Natural killer cell (primary cell): ENCODE results near the gene GASK1A. TPM values are rescaled to one million over a fixed set of nuclear protein-coding genes. Genes with fewer than 3 reads are reported as not detected.

ENCODE experiments used
- ATAC-seq, 3 donors: fragments of 150-1000 bp in 2 of 3; fragments of 200-7000 bp in 1 of 3; cut with Tn5 transposase; 1 replicate in 1 of 3; 2 replicates in 2 of 3; pipeline ENCODE4 v1.10.0; 2021; ENCODE audit warnings: mild to moderate bottlenecking in 2 of 3, moderate library complexity in 2 of 3
- DNase-seq, 2 donors: peaks; one replicate each; pipeline versions ENCODE4 v3.0.0 to v3.0.0-alpha.2; 2013 to 2021; ENCODE audit warnings: mixed read lengths in 1 of 2
- H3K27ac ChIP-seq: one replicate; pipeline ENCODE4 v1.5.1; 2013; ENCODE audit warnings: mild to moderate bottlenecking, low read length
- H3K27me3 ChIP-seq: one replicate; pipeline ENCODE4 v1.6.1; 2013; ENCODE audit warnings: low read length; ENCODE audit not compliant: control insufficient read depth, insufficient read depth
- H3K36me3 ChIP-seq: one replicate; pipeline ENCODE4 v1.6.1; 2013; ENCODE audit warnings: low read length; ENCODE audit not compliant: control insufficient read depth, insufficient read depth
- H3K4me1 ChIP-seq: one replicate; pipeline ENCODE4 v1.6.1; 2013; ENCODE audit warnings: low read length; ENCODE audit not compliant: control insufficient read depth, insufficient read depth
- H3K4me3 ChIP-seq: one replicate; pipeline ENCODE4 v1.5.1; 2013; ENCODE audit warnings: low read length
- H3K9me3 ChIP-seq: one replicate; pipeline ENCODE4 v1.6.1; 2013; ENCODE audit warnings: low read length; ENCODE audit not compliant: control insufficient read depth, insufficient read depth
- H3K27ac Mint-ChIP-seq, 2 donors: one replicate each; pipeline ENCODE4 v1.8.0; 2022; ENCODE audit warnings: mild to moderate bottlenecking in 2 of 2, mixed read lengths in 2 of 2, moderate library complexity in 1 of 2
- H3K27me3 Mint-ChIP-seq, 2 donors: one replicate each; pipeline ENCODE4 v1.8.0; 2022; ENCODE audit warnings: low read depth in 2 of 2, mixed read lengths in 2 of 2
- H3K36me3 Mint-ChIP-seq: one replicate; pipeline ENCODE4 v1.8.0; 2022; ENCODE audit warnings: mixed read lengths
- H3K4me1 Mint-ChIP-seq, 2 donors: one replicate each; pipeline ENCODE4 v1.8.0; 2022; ENCODE audit warnings: mixed read lengths in 2 of 2
- H3K4me3 Mint-ChIP-seq: one replicate; pipeline ENCODE4 v1.8.0; 2022; ENCODE audit warnings: mild to moderate bottlenecking, moderate library complexity, mixed read lengths
- H3K9me3 Mint-ChIP-seq, 2 donors: one replicate each; pipeline ENCODE4 v1.8.0; 2022; ENCODE audit warnings: mixed read lengths in 2 of 2
- WGBS: methylation state at CpG from one replicate; pipeline ENCODE4 v1.1.7; 2013; ENCODE audit warnings: missing lambda C conversion rate; ENCODE audit not compliant: insufficient coverage; 5-methylcytosine and 5-hydroxymethylcytosine counted together
- intact Hi-C: fragments of 100-400 bp; cut with micrococcal nuclease; formaldehyde crosslinking; loops from one replicate; pipeline ENCODE4 v1.14.2; 2022
- total RNA-seq, 4 donors: library from RNA; stranded (reverse); fragments of 120-200 nt in 1 of 4; gene quantifications; one replicate each; pipeline versions ENCODE4 v1.2.3 to v1.2.4, GENCODE V29; 2013 to 2022
- TF ChIP-seq, protein P1 (sequence below): fragments of 200-600 bp; IDR thresholded peaks from one replicate; pipeline ENCODE4 v1.8.0; 2022; ENCODE audit warnings: antibody characterized with exemption

The GASK1A gene
- total RNA-seq, 3 donors from 2014 or later (not counting 1 experiment from before 2014, with no cell fraction given) = 0.12 to 0.34 TPM; not detected in 1

DNA sequence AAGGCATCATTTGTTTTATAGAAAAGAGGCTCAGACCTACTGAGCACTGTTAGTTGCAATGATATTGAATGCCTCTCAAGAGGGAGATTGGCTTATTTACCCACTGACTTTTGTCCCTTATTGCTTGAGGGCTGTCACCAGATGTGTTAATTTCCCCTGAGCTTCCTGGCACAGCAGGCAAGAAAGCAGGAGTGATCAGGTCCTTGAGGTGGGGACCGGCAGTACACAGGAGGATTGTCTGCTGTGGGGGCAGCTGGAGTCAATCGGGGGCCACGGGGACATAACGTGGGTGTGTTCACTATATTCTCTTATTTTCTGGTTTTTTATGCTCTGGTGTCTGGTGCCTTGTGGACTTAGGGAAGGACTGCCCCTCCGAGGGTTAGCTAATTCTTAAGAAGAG, 44.6 kb downstream of the GASK1A start:
- no peaks in the 10 kb centered on the region for H3K27me3 Mint-ChIP-seq
- H3K27ac Mint-ChIP-seq = peak overlapping the region; percentile 72 to 84
- H3K9me3 ChIP-seq = peaks cover under 1% of the 10 kb centered on the region
- TF ChIP-seq, protein P1, sequence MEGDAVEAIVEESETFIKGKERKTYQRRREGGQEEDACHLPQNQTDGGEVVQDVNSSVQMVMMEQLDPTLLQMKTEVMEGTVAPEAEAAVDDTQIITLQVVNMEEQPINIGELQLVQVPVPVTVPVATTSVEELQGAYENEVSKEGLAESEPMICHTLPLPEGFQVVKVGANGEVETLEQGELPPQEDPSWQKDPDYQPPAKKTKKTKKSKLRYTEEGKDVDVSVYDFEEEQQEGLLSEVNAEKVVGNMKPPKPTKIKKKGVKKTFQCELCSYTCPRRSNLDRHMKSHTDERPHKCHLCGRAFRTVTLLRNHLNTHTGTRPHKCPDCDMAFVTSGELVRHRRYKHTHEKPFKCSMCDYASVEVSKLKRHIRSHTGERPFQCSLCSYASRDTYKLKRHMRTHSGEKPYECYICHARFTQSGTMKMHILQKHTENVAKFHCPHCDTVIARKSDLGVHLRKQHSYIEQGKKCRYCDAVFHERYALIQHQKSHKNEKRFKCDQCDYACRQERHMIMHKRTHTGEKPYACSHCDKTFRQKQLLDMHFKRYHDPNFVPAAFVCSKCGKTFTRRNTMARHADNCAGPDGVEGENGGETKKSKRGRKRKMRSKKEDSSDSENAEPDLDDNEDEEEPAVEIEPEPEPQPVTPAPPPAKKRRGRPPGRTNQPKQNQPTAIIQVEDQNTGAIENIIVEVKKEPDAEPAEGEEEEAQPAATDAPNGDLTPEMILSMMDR = no peak
- H3K36me3 Mint-ChIP-seq = no peaks in the 10 kb centered on the region
- peaks cover 51 to 66% of the 10 kb centered on the region in 2 donors for H3K4me1 Mint-ChIP-seq
- 22% methylated on average over 5 of the region's 5 CpGs for WGBS
- intact Hi-C loops = loop anchor here (1.0 to 5.0 kb wide), 2 partner anchors 13 to 454 kb away; no protein-coding TSS in a partner anchor
- no peaks in the 10 kb centered on the region for H3K9me3 Mint-ChIP-seq
- peak overlapping the region; percentile 78 for H3K4me3 Mint-ChIP-seq
- no peaks in the 10 kb centered on the region for H3K36me3 ChIP-seq
- ATAC-seq (peak; percentile 30 to 42 (median 32)), DNase-seq (peak in 1 of 2 donors; percentile 37)
- H3K27me3 ChIP-seq = no peaks in the 10 kb centered on the region
- H3K4me1 ChIP-seq = peaks cover 48% of the 10 kb centered on the region
- peak overlapping the region; percentile 6 for H3K4me3 ChIP-seq
- H3K27ac ChIP-seq = peak overlapping the region; percentile 65

DNA sequence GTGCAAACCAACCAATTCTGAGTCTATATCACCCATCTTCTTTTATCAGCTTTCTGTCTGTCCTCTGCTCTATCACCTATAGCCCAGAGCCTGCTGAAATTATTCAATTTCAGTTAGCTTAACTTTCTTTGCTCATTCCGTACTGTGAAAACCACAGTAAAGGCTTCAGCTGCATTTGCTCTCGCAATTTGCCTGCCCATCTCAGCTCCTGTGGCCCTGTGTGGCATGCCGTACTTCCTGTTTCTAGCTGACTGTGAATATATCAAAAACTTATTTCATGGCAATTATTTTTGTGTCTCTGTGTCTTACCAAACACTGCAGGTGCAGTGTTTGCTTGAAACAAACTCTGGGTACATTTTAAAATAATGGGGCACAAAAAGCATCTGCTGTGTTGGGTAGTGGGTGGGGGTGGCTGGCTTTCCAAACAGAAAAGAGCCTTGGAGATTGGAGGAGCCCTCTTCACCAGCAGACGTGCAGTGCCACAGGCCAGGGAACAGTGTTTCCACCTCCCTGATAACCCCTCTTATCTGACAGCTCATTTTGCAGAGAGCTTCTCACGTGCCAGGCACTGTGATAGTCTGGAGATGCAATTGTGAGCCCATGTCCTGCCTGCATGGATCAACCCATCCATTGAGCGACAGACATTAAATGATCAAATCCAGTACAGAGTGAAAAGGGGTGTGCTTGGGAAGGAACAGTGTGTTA, 45.2 kb downstream of the GASK1A start:
- Mint-ChIP-seq H3K27me3 (no peaks in the 10 kb centered on the region), H3K9me3 (no peaks in the 10 kb centered on the region), H3K27ac (peak overlapping the region; percentile 72 to 84), H3K36me3 (no peaks in the 10 kb centered on the region), H3K4me1 (peaks cover 51 to 63% of the 10 kb centered on the region in 2 donors), H3K4me3 (peak overlapping the region; percentile 78)
- peak overlapping the region; percentile 65 for H3K27ac ChIP-seq
- H3K4me1 ChIP-seq = peaks cover 48% of the 10 kb centered on the region
- peak; percentile 41 to 78 for DNase-seq
- no peaks in the 10 kb centered on the region for H3K9me3 ChIP-seq
- H3K4me3 ChIP-seq = peak overlapping the region; percentile 6
- peak; percentile 88 to 93 (median 88) for ATAC-seq
- H3K27me3 ChIP-seq = no peaks in the 10 kb centered on the region
- TF ChIP-seq, protein P1 = no peak
- 24% methylated on average over 6 of the region's 6 CpGs for WGBS
- intact Hi-C loops = loop anchor here (1.0 to 5.0 kb wide), 2 partner anchors 12 to 453 kb away; no protein-coding TSS in a partner anchor
- no peaks in the 10 kb centered on the region for H3K36me3 ChIP-seq

DNA sequence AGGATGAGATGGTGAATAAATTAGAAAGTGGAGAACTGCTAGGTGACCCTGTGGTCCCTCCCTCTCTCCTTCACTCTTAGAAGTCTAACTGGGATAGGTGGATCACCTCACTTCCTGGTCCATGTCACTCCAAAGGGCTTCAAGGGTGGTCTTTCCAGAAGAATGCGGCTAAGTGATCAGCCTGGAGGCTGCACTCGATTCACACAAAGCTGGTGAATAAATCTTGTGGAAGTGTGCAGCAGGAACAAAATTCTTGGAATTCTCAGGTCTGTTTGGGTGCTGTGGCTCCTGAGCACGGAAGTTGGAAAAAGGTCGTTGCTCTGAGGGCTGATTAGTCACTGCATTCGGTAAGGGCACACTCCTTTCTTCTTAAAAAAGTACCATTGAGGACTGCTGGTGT, 46.3 kb downstream of the GASK1A start:
- Histone ChIP-seq H3K4me3 (no peak overlapping the region), H3K27me3 (no peaks in the 10 kb centered on the region), H3K36me3 (no peaks in the 10 kb centered on the region), H3K9me3 (no peaks in the 10 kb centered on the region), H3K4me1 (peaks cover 46% of the 10 kb centered on the region), H3K27ac (no peak overlapping the region)
- peaks cover 48 to 60% of the 10 kb centered on the region in 2 donors for H3K4me1 Mint-ChIP-seq
- peak overlapping the region in 1 of 2 donors; percentile 84 for H3K27ac Mint-ChIP-seq
- TF ChIP-seq, protein P1 = no peak
- intact Hi-C loops = no loop called here
- ATAC-seq = no peak
- no peaks in the 10 kb centered on the region for H3K27me3 Mint-ChIP-seq
- WGBS = 92% methylated on average over 5 of the region's 5 CpGs
- H3K36me3 Mint-ChIP-seq = no peaks in the 10 kb centered on the region
- no peak for DNase-seq
- no peak overlapping the region for H3K4me3 Mint-ChIP-seq
- no peaks in the 10 kb centered on the region for H3K9me3 Mint-ChIP-seq
